OCI-LY3 (cell line): ENCODE results near the gene ACER2.

Source experiments
- CTCF ChIP-seq: fragments of 200-600, 300-600 bp; sonication (generic); IDR thresholded peaks from 2 replicates; pipeline ENCODE4 v1.5.1; 2014; ENCODE audit warnings: antibody characterized with exemption, low read length, low read depth
- EZH2phosphoT487 ChIP-seq: fragments of 200-600 bp; shearing (Covaris generic); IDR thresholded peaks from 2 replicates; pipeline ENCODE4 v1.6.1; 2018; ENCODE audit warnings: antibody characterized with exemption, mixed run types, low read depth

DNA sequence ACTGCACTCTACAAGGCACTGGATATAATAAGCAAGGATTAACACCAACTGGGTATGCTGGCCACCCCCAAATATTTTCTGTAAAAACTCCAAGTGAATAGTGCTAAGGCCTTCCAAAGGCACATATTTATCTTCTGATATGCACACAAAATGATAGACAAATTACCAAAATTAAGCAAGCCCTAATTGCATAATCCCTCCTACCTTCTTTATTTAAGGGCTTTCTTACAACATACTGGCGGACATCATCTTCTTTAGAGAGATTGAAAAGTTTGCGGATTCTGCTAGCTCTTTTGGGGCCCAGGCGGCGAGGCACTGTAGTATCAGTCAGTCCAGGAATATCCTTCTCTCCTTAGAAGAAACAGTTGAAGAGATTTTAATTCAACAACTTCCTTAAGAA lies 30.6 kb upstream of the ACER2 start:
- TF ChIP-seq CTCF (no peak), EZH2phosphoT487 (no peak)
